RCC 7860 (cell line): Measurements from ENCODE around the gene OR6K6.

Source experiments
- DNase-seq: peaks from one replicate; pipeline ENCODE4 v3.0.0-alpha.2; 2015; ENCODE audit warnings: low spot score
- FAIRE-seq: peaks from 2 replicates; lab custom pipeline; 2012; peaks lifted over from hg19 to GRCh38; lab: Jason Lieb, UNC

The OR6K6 gene

GRCh38 chr1:158754420-158754819, at the start of gene OR6K6:
OR6K6 (plus strand) TSS chr1:158754720; CDS start chr1:158754888, 168 bp downstream.
- no peak for DNase-seq
- no peak for FAIRE-seq

GRCh38 chr1:158706096-158706495, 48.4 kb upstream of the OR6K6 start:
- no peak for DNase-seq
- FAIRE-seq, result no peak

- DNase-seq, result no peak
- FAIRE-seq, result no peak
Measured at GRCh38 chr1:158711098-158711497, 43.4 kb upstream of the OR6K6 start.

- FAIRE-seq (no peak), DNase-seq (no peak)
Measured at GRCh38 chr1:158714754-158715153, 39.8 kb upstream of the OR6K6 start.

- DNase-seq (no peak), FAIRE-seq (no peak)
Measured at GRCh38 chr1:158716335-158716734, 38.2 kb upstream of the OR6K6 start.

GRCh38 chr1:158717344-158717743, 37.2 kb upstream of the OR6K6 start:
- DNase-seq (no peak), FAIRE-seq (no peak)

- no peak for FAIRE-seq
- no peak for DNase-seq
Measured at GRCh38 chr1:158719664-158720063, 34.9 kb upstream of the OR6K6 start.

GRCh38 chr1:158720620-158721019, 33.9 kb upstream of the OR6K6 start, which contains the start of gene OR6K3:
OR6K3 (minus strand) TSS chr1:158720720; CDS start chr1:158718115, 2,605 bp downstream.
- FAIRE-seq (no peak), DNase-seq (no peak)

GRCh38 chr1:158724442-158724841, 30.1 kb upstream of the OR6K6 start:
- FAIRE-seq (no peak), DNase-seq (no peak)

GRCh38 chr1:158728510-158729225, 25.9 kb upstream of the OR6K6 start:
- no peak for DNase-seq
- FAIRE-seq, result no peak

GRCh38 chr1:158730453-158730852, 24.1 kb upstream of the OR6K6 start:
- DNase-seq (no peak), FAIRE-seq (no peak)

GRCh38 chr1:158731707-158732106, 22.8 kb upstream of the OR6K6 start:
- FAIRE-seq (no peak), DNase-seq (no peak)

GRCh38 chr1:158732524-158732923, 22.0 kb upstream of the OR6K6 start:
- no peak for DNase-seq
- no peak for FAIRE-seq

- FAIRE-seq, result no peak
- DNase-seq, result no peak
Measured at GRCh38 chr1:158735848-158736247, 18.7 kb upstream of the OR6K6 start.

- FAIRE-seq (no peak), DNase-seq (no peak)
Measured at GRCh38 chr1:158752155-158752712, 2.3 kb upstream of the OR6K6 start.

- DNase-seq (no peak), FAIRE-seq (no peak)
Measured at GRCh38 chr1:158771950-158772866, 17.7 kb downstream of the OR6K6 start, which contains the start of gene OR6N1. OR6N1 (minus strand) TSS chr1:158772195; CDS start chr1:158766682, 5,513 bp downstream.

GRCh38 chr1:158781104-158781503, 26.6 kb downstream of the OR6K6 start, which contains the start of gene OR6N2:
OR6N2 (minus strand) TSS chr1:158781204; CDS start chr1:158777635, 3,569 bp downstream.
- FAIRE-seq, result no peak
- DNase-seq, result no peak

GRCh38 chr1:158793604-158794003, 39.1 kb downstream of the OR6K6 start:
- no peak for FAIRE-seq
- no peak for DNase-seq

GRCh38 chr1:158794247-158794646, 39.7 kb downstream of the OR6K6 start:
- FAIRE-seq, result no peak

GRCh38 chr1:158798531-158798930, 44.0 kb downstream of the OR6K6 start:
- DNase-seq, result no peak
- FAIRE-seq, result peak; percentile 7

More at GRCh38 chr1:158794247-158794646, 39.7 kb downstream of the OR6K6 start:
- DNase-seq, result no peak

- DNase-seq (no peak), FAIRE-seq (no peak)
Measured at GRCh38 chr1:158799689-158800088, 45.2 kb downstream of the OR6K6 start.
